Endothelial cell of umbilical vein (primary cell): Measurements from ENCODE around the gene PRSS3. TPM values are rescaled to one million over a fixed set of nuclear protein-coding genes. Genes with fewer than 3 reads are reported as not detected.

Experiments used
- BruUV-seq: library from RNA; stranded (reverse); fragments of 400-500 nt; replicated peaks from 2 replicates; lab custom pipeline; 2021; lab: Mats Ljungman, UMichigan
- CTCF ChIA-PET: fragments of 300-600, 350-600 bp; sonication (Branson Sonifier 250); formaldehyde crosslinking; loops from one replicate; lab custom pipeline; 2021; ENCODE audit warnings: antibody characterized with exemption, inconsistent platforms; lab: Charles Lee
- POLR2A ChIA-PET: fragments of 300-600, 350-600 bp; sonication (Branson Sonifier 250); formaldehyde crosslinking; loops from one replicate; lab custom pipeline; 2021; ENCODE audit warnings: antibody characterized with exemption, inconsistent platforms; lab: Charles Lee
- DNase-seq: peaks from one replicate; pipeline ENCODE4 v3.0.0-alpha.2; 2011; ENCODE audit warnings: low read depth, low spot score
- FAIRE-seq: peaks from 2 replicates; lab custom pipeline; 2011; peaks lifted over from hg19 to GRCh38; lab: Jason Lieb, UNC
- H2AFZ ChIP-seq: 2 replicates; pipeline ENCODE4 v1.6.0; 2012; ENCODE audit warnings: low read depth, low read length, control low read depth, inconsistent platforms
- H3K27ac ChIP-seq: 2 replicates; pipeline ENCODE4 v1.5.1; 2011; ENCODE audit warnings: low read depth, mild to moderate bottlenecking, control low read depth, low read length, moderate library complexity; ENCODE audit not compliant: insufficient read depth
- H3K27me3 ChIP-seq, 2 experiments: 2 replicates each; pipeline versions ENCODE4 v1.6.0 to v1.6.1; 2011; ENCODE audit warnings: low read length in 2 of 2, mixed read lengths in 1 of 2; ENCODE audit not compliant: control insufficient read depth in 2 of 2, insufficient read depth in 2 of 2
- H3K36me3 ChIP-seq, 2 experiments: 2 replicates in 1 of 2; 3 replicates in 1 of 2; pipeline ENCODE4 v1.5.1; 2011; ENCODE audit warnings: low read length in 2 of 2, mild to moderate bottlenecking in 1 of 2, moderate library complexity in 1 of 2; ENCODE audit not compliant: control insufficient read depth in 2 of 2, insufficient read depth in 2 of 2; ENCODE audit errors: extremely low read depth in 1 of 2
- H3K4me1 ChIP-seq: 3 replicates; pipeline ENCODE4 v1.5.1; 2011; ENCODE audit warnings: mild to moderate bottlenecking, low read length; ENCODE audit not compliant: control insufficient read depth, insufficient read depth; ENCODE audit errors: extremely low read depth
- H3K4me2 ChIP-seq: 2 replicates; pipeline ENCODE4 v1.6.1; 2011; ENCODE audit warnings: low read length, control low read depth, mixed read lengths; ENCODE audit not compliant: insufficient read depth
- H3K4me3 ChIP-seq, 3 experiments: fragments of 200-600 bp in 1 of 3; sonication (generic), shearing (Covaris generic) in 1 of 3; replicated peaks in 1 of 3; 2 replicates each; pipeline ENCODE4 v1.5.1; 2011 to 2016; ENCODE audit warnings: control low read depth in 3 of 3, low read length in 3 of 3, mild to moderate bottlenecking in 2 of 3, inconsistent platforms in 1 of 3, low read depth in 1 of 3, moderate library complexity in 1 of 3; ENCODE audit not compliant: insufficient read depth in 1 of 3
- H3K79me2 ChIP-seq: 2 replicates; pipeline ENCODE4 v1.6.0; 2012; ENCODE audit warnings: low read length, inconsistent platforms; ENCODE audit not compliant: control insufficient read depth, insufficient read depth
- H3K9ac ChIP-seq: replicated peaks from 2 replicates; pipeline ENCODE3; 2011; ENCODE audit warnings: low read length, control low read depth; ENCODE audit not compliant: insufficient read depth; ENCODE audit errors: extremely low read depth
- H3K9me1 ChIP-seq: replicated peaks from 3 replicates; pipeline ENCODE4 v1.6.0; 2011; ENCODE audit warnings: mild to moderate bottlenecking, low read length; ENCODE audit not compliant: control insufficient read depth, insufficient read depth; ENCODE audit errors: extremely low read depth
- H3K9me3 ChIP-seq: replicated peaks from 2 replicates; pipeline ENCODE4 v1.5.1; 2012; ENCODE audit warnings: low read length, inconsistent platforms; ENCODE audit not compliant: control insufficient read depth, insufficient read depth
- H4K20me1 ChIP-seq: replicated peaks from 2 replicates; pipeline ENCODE3; 2011; ENCODE audit warnings: mild to moderate bottlenecking, low read length; ENCODE audit not compliant: control insufficient read depth, insufficient read depth; ENCODE audit errors: extremely low read depth
- CTCF ChIP-seq, 2 donors: IDR thresholded peaks; 1 replicate in 1 of 2; 2 replicates in 1 of 2; pipeline ENCODE4 v1.5.1; 2011; ENCODE audit warnings: low read length in 2 of 2, mild to moderate bottlenecking in 2 of 2, moderate library complexity in 2 of 2, control low read depth in 1 of 2, inconsistent platforms in 1 of 2, low read depth in 1 of 2; ENCODE audit not compliant: insufficient read depth in 1 of 2; ENCODE audit errors: extremely low read depth in 1 of 2
- EZH2 ChIP-seq: IDR thresholded peaks from 2 replicates; pipeline ENCODE4 v1.6.1; 2012; ENCODE audit warnings: borderline replicate concordance, low read depth, mild to moderate bottlenecking, moderate library complexity, low read length, inconsistent platforms; ENCODE audit not compliant: severe bottlenecking
- FOS ChIP-seq: IDR thresholded peaks from 2 replicates; pipeline ENCODE4 v1.6.1; 2011; ENCODE audit warnings: mild to moderate bottlenecking, low read length, moderate library complexity, borderline replicate concordance; ENCODE audit not compliant: insufficient read depth
- GATA2 ChIP-seq: IDR thresholded peaks from 2 replicates; pipeline ENCODE4 v1.7.0; 2011; ENCODE audit warnings: low read depth, mild to moderate bottlenecking, moderate library complexity, mixed read lengths, low read length; ENCODE audit not compliant: insufficient read length, insufficient read depth
- JUN ChIP-seq: IDR thresholded peaks from 2 replicates; pipeline ENCODE4 v1.6.1; 2011; ENCODE audit warnings: borderline replicate concordance, low read depth; ENCODE audit not compliant: insufficient read length, insufficient read depth
- MAX ChIP-seq: IDR thresholded peaks from 2 replicates; pipeline ENCODE4 v1.6.1; 2011; ENCODE audit not compliant: insufficient read depth, insufficient read length
- MYC ChIP-seq: IDR thresholded peaks from one replicate; pipeline ENCODE4 v1.6.1; 2011; ENCODE audit warnings: mild to moderate bottlenecking, low read depth, low read length
- POLR2A ChIP-seq: IDR thresholded peaks from 2 replicates; pipeline ENCODE4 v1.6.1; 2012; ENCODE audit warnings: low read depth, mild to moderate bottlenecking, control low read depth, low read length
- POLR2AphosphoS5 ChIP-seq: IDR thresholded peaks from 2 replicates; pipeline ENCODE4 v1.6.1; 2012; ENCODE audit warnings: low read depth, mild to moderate bottlenecking, control low read depth, low read length, moderate library complexity; ENCODE audit not compliant: insufficient read depth
- dilution Hi-C: fragments of 300-500 bp; cut with MboI; formaldehyde crosslinking; loops from one replicate; pipeline ENCODE4 v1.15.0; 2019; ENCODE audit warnings: low sequenced_read_pairs; ENCODE audit not compliant: extremely low pct_ligation_motif_present
- intact Hi-C: fragments of 100-400 bp; cut with micrococcal nuclease; formaldehyde crosslinking; loops from one replicate; pipeline ENCODE4 v1.10.0; 2022
- polyA plus RNA-seq, 4 experiments: library from polyadenylated mRNA; depleted of rRNA in 3 of 4; stranded (reverse) in 3 of 4; unstranded in 1 of 4; fragments of >200 nt; gene quantifications; 2 replicates each; pipeline versions ENCODE4 v1.2.1 to v1.2.3, GENCODE V29; 2011 to 2012; ENCODE audit warnings: missing spikeins in 1 of 4
- total RNA-seq: library from RNA; stranded (reverse); gene quantifications from 2 replicates; pipeline ENCODE4 v1.2.3, GENCODE V29; 2021

PRSS3 gene
- total and polyA plus RNA-seq, 2 donors (not counting 3 experiments of a cell fraction or from before 2014, with no cell fraction given) = 3.7 to 4.4 TPM

GRCh38 chr9:33815781-33816180 lies 20.4 kb downstream of the PRSS3 start:
- Histone ChIP-seq H3K79me2 (peaks cover 36% of the 10 kb centered on the region), H2AFZ (no peak overlapping the region), H3K9me1 (no peaks in the 10 kb centered on the region), H3K9me3 (no peaks in the 10 kb centered on the region), H3K27ac (peak overlapping the region; percentile 94), H3K4me2 (peak overlapping the region; percentile 57), H3K27me3 (no peaks in the 10 kb centered on the region), H4K20me1 (no peaks in the 10 kb centered on the region), H3K4me1 (peaks cover 42% of the 10 kb centered on the region), H3K9ac (peak overlapping the region; percentile 90), H3K36me3 (no peaks in the 10 kb centered on the region), H3K4me3 (no peak overlapping the region)
- no peak for TF ChIP-seq GATA2
- TF ChIP-seq POLR2AphosphoS5 = no peak
- no peak for TF ChIP-seq MYC
- no peak for TF ChIP-seq EZH2
- no peak for TF ChIP-seq CTCF (IDR thresholded peaks at IDR 0.05; ENCODE audit: extremely low read depth in 1 of 2, insufficient read depth in 1 of 2, low read depth in 1 of 2, low read length in 2 of 2)
- no peak for TF ChIP-seq MAX
- TF ChIP-seq FOS = no peak
- TF ChIP-seq JUN = no peak
- TF ChIP-seq POLR2A = no peak
- DNase-seq (no peak), FAIRE-seq (no peak)
- dilution Hi-C loops = no loop called here
- intact Hi-C loops = loop anchor here (10.0 kb wide), 1 partner anchor 229 kb away; the partner anchor contains the start of gene UBAP2
- ChIA-PET POLR2A (no interaction called here), CTCF (interaction anchor here (0.6 to 3.8 kb wide), 3 partner anchors 37 to 109 kb away, joined by 3 to 75 read pairs (median 47); no protein-coding TSS in a partner anchor)
- no TSS peak for BruUV-seq
